Head of caudate nucleus (tissue), 42 donors: Measurements from ENCODE around the gene GH2.
A peak's percentile ranks its signal among the peaks of the same experiment; 100 is the strongest.
"Not testable (repeated sequence)": the region's sequence is repeated elsewhere in the genome, so short reads cannot be mapped to it uniquely, and the experiment has no call there.

Source experiments
- DNase-seq, 42 donors: peaks; one replicate each; pipeline versions ENCODE4 v3.0.0 to v3.0.0-alpha.2; 2020 to 2021; ENCODE audit warnings: mixed read lengths in 7 of 42
- intact Hi-C: fragments of 100-400 bp; cut with DNase I; formaldehyde crosslinking; loops from one replicate; pipeline ENCODE4 v1.15.0; 2022

GH2 gene

DNA sequence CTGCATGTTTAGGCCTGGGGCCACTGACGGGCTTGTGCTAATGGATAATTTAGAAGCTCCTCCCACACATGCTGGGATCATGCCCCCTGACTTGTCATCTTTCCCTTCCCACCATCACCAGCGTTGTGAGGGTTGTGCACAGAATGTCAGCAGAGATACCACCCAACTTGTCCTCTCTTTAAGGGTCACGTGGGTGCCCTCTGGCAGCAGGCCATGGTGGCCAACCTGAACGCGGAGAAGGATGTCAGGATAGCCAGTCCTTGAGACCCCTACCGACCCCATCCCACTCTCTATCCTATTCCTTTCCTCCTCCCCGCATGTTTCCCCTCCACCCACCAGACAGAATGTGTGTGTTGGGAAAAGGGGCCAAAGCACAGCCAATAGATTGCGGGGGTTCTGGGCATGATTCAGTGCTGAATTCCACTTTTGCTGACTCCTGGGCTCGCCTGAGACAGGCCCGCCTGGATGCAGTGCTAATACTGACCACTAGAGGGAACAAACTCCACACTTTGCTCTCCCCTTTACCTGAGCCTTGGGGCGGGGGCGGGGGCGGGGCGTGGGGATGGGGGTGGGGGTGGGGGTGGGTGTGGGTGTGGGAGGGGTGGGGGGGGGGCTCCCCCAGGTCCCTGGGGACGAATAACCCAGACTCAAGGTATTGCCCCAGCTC, at the start of gene GH2:
TSS of gene GH2 (minus strand) at position 10 of the 667 bp plus-strand sequence. CDS start 143 bp downstream, outside the sequence.
- peak in 25 of 42 donors; percentile 6 to 66 (median 36) for DNase-seq
- intact Hi-C loops, result no loop called here

DNA sequence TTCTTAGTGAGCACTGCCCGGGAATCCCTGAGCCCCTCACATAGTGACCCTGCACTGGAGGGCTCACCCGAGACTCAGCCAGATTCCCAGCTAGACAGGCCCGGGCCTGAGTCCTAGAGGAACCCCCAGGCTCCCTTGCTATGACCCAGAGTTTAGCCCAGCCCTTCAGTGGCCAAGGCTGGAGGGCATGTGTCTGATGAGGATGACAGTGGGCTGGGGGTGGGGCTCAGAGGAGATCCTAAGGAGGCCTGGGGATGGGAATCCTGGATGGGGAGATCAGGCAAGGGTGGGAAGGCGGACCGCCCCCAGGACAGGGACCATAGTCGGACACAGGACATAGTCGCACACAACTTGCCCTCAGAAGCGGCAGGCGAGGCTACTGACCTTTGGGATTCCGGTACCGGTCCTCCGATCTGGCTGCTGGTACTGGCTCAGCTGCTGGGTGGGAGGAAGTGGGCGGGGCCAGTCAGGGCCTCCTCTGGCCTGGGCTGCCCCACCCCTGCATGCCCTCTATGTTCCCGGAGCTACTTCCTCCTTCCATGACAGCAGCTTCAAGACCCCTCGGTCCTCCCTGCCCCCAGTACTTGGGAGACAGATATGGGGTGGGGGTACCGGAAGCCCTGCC, 49.3 kb upstream of the GH2 start:
- intact Hi-C loops, result no loop called here
- DNase-seq, result peak in 22 of 42 donors; percentile 6 to 58 (median 22)

DNA sequence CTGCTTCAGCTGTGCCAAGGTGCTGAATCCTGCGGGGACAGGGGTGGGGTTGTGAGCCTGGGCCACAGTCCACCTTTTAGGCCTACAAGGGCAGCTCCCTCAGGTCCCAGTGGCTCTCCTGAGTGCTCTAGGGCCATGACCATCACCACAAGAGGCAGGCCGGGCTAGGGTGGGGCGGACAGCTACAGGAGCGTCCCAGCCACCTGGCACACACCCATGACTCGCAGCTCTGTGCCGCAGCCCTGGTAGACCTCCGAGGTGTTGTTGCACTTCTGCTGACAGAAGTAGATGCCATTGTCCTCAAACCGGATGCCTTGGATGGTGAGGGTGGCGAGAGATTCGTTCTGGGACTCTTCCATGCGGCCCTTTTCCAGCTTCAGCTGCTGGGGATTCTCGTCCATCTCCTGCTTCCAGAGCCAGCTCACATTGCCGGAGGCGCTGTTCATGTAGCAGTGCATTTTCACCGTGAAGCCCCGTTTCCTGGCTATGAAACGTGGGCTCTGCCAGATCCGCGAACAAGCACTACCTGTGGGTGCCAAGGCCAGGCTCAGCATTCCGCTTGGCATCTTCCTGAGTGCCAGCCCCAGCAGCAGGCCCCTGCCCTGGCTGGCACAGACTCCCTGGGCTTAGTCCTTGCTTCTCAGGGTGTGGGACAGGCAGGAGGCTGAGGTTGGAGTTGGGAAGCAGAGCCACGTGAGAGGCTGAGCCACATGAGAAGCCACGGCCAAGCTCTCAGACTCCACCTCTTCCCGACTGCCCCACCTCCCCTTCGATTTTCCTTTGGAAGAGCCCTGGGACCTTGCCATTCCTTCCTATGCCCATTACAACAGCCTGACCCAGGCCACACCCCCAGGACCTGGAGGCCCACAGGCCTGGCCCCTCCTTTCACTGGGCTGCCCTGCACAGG, 48.4 kb upstream of the GH2 start:
- intact Hi-C loops, result no loop called here

DNA sequence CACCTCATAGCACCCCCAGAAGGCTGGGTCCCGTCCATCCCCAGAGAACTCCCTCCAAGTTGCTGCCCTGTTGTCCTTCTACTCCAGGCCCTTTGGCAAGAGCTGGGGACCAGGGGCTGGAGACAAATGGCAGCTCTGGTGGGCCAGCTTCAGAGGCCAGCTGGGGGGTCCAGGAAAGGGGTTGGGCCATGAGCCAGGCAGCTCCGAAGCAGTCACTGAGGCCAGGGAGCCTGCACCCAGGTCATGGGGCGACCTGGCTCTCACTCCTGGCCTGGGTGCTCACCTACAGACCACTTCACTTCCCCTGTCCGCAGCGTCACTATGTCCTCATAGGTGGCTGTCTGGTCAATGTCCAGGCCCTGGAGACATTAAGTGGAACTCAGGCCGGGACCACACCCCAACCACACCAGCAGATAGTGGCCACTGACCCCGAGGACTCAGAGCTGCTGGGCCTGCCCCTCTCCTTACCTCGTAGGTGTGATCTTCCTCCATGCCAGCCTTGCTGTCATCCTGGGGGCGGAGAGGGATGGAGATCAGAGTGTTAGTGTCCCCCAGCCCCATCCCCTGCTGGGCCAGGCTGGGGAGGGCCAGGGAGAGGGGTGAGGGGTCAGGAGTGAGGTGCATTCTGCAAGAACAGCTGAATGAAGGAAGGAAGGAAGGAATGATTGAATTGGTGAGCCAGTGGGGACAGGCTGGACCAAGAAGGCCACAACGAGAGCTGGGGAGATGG, 47.4 kb upstream of the GH2 start:
- intact Hi-C loops, result no loop called here

More for the DNA sequence above, 48.4 kb upstream of the GH2 start:
- DNase-seq, result no peak

DNA sequence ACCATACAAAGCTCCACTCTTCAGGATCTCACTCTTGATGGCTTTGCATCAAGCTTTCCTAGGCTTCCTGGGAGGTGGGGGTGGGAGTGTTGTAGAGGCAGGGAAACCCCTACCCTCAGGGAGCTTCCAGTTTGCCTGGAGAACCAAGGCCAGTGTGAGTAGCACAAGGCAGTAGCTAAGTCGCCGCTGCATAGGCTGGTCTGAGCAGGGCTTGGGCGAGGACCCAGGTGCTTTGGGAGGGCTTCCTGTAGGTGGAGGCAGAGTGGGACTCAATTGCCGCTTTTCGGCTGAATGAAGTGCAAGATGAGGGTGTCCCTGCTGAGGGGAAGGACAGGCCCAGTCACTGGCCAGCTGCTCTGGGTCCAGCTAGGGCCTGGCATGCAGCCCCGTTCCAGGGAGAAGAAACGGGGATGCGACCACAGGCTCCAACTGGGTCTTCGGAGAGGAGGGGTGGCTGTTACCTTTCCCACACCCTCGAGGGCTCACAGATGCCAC, 46.5 kb upstream of the GH2 start:
- no peak for DNase-seq
- intact Hi-C loops, result no loop called here

More for the DNA sequence above, 47.4 kb upstream of the GH2 start:
- DNase-seq, result no peak

DNA sequence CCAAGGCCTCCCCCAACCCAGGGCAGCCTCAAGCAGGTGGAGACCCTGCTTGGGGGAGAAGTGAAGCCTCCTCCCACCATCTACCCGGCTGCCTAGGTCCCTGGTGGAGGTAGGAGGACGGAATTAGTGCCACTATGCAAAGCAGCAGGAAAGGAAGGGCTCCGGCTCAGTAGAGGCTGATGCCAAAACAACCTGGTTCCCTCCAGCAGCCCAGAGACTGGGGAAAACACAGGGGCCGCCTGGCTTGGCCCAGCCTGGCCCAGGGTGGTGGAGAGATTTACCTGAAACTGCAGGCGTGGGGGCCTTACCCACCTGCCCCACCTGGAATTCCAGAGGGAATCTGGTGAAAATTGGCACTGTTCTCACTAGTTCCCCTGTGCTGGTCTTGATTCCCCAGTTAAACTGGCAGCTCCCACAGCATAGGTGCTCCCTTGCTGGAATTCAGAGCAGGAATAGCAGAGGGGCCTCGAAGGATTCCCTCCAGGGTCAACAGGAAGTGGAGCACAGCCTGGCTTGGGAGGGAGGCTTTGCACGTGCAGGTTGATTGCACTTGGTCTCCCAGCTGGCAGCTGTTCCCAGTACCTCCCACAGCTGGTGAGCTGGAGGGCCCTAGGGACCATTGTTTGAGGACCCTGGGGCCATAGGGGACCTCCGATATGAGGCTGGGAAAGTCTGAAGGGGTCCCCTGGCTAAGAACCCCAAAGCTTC, 45.9 kb upstream of the GH2 start:
- intact Hi-C loops, result no loop called here
- DNase-seq, result no peak

DNA sequence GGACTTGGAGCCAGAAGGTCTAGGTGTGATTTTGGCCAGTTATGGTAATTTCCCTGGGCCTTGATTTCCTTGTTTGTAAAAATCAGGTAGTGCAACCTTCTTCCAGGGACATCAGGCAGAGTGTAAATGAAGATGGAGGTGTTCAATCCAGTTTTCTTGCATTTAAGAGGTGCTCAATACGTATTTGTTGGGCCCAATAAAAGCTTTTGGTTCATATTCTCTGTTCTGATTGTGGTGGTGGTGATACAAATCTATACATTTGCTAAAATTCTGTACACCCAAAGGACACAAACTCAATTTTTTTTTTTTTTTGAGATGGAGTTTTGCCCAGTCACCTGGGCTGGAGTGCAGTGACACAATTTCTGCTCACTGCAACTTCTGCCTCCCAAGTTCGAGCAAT, 44.4 kb upstream of the GH2 start:
- no peak for DNase-seq
- intact Hi-C loops, result no loop called here

DNA sequence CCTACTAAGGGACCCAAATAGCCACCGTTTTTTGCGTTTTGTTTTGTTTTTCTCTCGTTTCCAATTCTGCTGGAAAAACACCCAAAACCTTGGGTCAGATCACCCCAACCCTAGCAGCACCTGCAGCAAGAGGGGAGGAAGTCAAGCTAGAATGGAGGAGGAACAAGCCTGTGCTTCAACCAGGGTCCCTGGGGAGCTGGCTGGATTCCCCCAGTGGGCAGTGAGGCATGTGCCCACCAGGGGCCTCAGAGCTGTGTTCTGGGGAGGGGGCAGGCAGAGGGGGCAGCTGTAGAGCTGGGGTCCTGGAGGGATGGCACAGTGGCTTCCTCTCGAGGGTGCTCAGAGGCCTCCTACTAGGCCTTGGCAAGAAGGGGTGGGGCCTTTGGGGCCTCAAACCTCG, 43.9 kb upstream of the GH2 start:
- no peak for DNase-seq
- intact Hi-C loops, result no loop called here

DNA sequence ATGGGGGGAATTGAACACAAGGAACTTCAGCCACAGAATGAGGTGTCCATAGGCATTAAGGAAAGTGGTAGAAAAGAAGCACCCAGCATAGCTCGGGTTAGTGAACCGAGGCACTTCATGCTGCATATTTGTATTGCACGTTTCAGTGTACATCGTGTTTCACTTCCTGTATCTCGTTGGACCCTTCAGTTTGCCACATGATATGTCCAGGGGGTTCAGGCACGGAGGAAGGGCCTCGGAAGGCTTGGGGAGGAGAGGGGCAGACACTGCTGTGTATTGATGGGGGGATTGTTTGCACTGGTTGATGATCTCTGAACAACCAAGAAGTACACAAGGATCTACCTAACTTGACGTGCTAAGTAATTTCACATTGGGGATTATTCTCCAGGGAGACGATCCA, 40.7 kb upstream of the GH2 start:
- DNase-seq, intact Hi-C loops: not testable (repeated sequence)

DNA sequence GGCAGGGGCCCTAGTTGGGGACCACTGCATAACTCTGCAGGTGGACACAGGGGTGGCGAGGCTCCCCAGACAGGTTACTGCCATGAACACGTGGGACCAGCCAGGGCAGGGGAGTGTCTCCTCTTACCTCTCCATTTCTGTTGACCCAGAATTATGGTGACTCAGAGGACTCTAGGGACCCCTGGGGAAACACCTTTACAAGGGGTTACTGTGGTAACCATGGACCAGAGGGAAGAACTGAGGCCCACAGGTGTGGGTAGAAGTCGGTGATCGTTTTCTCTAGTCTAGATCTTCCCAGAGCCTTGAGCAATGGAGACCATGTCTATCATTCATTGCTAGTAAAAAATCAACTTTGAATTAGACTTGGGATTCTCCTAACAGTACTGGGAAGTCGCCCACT, 39.0 kb upstream of the GH2 start:
- DNase-seq, intact Hi-C loops: not testable (repeated sequence)

DNA sequence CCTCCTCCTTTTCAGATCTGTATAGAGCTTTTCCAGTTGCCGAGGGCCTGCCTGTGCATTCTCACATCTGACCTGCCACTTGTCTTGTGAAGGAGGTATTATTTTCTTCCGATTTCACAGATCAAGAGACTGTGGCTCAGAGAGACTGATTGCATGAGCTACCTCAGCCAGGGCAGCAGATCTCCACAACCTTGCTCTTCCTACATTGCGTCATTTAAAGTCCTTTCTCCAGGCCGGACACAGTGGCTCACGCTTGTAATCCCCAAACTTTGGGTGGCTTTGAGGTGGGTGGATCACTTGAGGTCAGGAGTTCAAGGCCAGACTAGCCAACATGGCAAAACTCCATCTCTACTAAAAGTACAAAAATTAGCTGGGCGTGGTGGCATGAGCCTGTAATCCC, 38.3 kb upstream of the GH2 start:
- intact Hi-C loops, DNase-seq: not testable (repeated sequence)

DNA sequence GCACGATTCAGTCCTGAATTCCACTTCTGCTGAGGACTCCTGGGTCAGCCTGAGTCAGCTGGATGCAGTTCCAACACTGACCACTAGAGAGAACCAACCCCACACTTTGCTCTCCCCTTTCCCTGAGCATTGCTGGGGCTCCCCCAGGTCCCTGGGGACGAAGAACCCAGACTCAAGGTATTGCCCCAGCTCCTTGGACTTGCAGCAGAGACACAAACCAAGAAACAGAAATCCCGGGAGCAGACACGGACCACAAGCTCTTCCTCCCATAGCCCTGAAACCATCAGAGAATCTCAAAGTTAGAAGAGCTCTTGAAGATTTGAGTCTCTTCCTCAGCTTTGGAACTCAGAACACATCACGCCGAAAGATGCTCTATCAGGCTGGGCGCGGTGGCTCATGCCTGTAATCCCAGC, 37.6 kb upstream of the GH2 start:
- intact Hi-C loops, result loop anchor here (10.0 kb wide), 1 partner anchor 215 kb away; the partner anchor contains the start of gene ERN1
- peak in 39 of 42 donors; percentile 8 to 80 (median 56) for DNase-seq

DNA sequence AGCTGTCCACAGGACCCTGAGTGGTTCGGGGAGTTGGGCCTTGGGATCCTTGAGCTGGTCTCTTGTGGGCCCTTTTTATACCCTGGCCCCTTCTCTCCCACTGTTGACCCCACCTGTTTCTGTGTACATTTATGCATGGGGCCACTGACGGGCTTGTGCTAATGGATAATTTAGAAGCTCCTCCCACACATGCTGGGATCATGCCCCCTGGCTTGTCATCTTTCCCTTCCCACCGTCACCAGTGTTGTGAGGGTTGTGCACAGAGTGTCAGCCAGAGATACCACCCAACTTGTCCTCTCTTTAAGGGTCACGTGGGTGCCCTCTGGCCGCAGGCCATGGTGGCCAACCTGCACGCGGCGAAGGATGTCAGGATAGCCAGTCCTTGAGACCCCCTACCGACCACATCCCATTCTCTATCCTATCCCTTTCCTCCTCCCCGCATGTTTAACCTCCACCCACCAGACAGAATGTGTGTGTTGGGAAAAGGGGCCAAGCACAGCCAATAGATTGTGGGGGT, 37.1 kb upstream of the GH2 start, which contains the start of gene GH1:
TSS of gene GH1 (minus strand) at position 51 of the 517 bp plus-strand sequence. CDS start 63 bp downstream, outside the sequence.
- not testable (repeated sequence) for DNase-seq
- intact Hi-C loops, result loop anchor here (10.0 kb wide), 1 partner anchor 216 kb away; the partner anchor contains the start of gene ERN1

DNA sequence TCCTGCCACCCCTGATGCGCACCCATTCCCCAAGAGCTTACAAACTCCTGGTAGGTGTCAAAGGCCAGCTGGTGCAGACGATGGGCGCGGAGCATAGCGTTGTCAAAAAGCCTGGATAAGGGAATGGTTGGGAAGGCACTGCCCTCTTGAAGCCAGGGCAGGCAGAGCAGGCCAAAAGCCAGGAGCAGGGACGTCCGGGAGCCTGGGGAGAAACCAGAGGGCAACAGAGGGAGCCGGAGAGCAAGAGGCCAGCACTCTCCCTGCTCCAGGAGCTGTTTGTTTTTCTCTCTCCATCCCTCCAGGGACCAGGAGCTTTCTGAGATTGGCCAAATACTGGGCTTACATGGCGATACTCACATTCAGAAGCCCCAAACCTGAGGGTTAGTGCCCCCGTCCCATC, 36.6 kb upstream of the GH2 start:
- no peak for DNase-seq
- intact Hi-C loops, result loop anchor here (10.0 kb wide), 1 partner anchor 216 kb away; the partner anchor contains the start of gene ERN1

DNA sequence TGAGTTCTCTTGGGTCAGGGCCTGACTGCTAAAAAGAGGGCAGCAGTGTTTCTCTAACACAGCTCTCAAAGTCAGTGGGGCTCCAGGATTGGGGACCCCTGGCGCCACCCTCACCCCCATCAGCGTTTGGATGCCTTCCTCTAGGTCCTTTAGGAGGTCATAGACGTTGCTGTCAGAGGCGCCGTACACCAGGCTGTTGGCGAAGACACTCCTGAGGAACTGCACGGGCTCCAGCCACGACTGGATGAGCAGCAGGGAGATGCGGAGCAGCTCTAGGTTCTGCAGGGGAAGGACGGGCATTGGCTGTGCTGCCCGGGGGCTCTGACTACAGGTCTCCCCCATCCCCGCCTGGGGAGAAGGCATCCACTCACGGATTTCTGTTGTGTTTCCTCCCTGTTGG, 35.9 kb upstream of the GH2 start:
- intact Hi-C loops, result loop anchor here (10.0 kb wide), 1 partner anchor 217 kb away; the partner anchor contains the start of gene ERN1

DNA sequence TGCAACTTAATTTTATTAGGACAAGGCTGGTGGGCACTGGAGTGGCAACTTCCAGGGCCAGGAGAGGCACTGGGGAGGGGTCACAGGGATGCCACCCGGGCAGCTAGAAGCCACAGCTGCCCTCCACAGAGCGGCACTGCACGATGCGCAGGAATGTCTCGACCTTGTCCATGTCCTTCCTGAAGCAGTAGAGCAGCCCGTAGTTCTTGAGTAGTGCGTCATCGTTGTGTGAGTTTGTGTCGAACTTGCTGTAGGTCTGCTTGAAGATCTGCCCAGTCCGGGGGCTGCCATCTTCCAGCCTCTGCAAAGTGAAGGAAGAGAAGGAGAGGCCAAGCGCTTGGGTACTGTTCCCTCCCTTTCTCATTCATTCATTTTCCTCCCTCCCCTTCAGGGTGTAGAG, 35.5 kb upstream of the GH2 start:
- DNase-seq, result not testable (repeated sequence)
- intact Hi-C loops, result loop anchor here (10.0 kb wide), 1 partner anchor 218 kb away; the partner anchor contains the start of gene ERN1

More for the DNA sequence above, 35.9 kb upstream of the GH2 start:
- DNase-seq, result no peak

DNA sequence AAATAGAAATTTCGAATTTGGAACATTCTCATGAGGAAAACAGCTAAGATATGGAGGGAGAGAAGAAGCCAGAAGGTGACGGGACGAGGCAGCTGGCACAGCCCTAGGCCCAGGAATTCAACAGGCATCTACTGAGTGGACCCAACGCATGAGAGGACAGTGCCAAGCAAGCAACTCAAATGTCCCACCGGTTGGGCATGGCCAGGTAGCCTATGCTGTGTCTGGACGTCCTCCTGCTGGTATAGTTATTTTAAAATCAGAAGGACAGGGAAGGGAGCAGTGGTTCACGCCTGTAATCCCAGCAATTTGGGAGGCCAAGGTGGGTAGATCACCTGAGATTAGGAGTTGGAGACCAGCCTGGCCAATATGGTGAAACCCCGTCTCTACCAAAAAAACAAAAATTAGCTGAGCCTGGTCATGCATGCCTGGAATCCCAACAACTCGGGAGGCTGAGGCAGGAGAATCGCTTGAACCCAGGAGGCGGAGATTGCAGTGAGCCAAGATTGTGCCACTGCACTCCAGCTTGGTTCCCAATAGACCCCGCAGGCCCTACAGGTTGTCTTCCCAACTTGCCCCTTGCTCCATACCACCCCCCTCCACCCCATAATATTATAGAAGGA, 34.9 kb upstream of the GH2 start:
- DNase-seq, result no peak
- intact Hi-C loops, result loop anchor here (10.0 kb wide), 1 partner anchor 218 kb away; the partner anchor contains the start of gene ERN1
